Gastrocnemius medialis (tissue), 4 donors: ENCODE measurements around the gene RBFOX1.

Experiments
- CTCF ChIP-seq, 5 experiments: fragments of 450-650 bp in 3 of 5; fragments of 200-600 bp in 2 of 5; sonication (generic) in 2 of 5; IDR thresholded peaks in 4 of 5; conservative IDR thresholded peaks in 1 of 5; 1 replicate in 4 of 5; 2 replicates in 1 of 5; pipeline ENCODE4 v1.5.1; 2016 to 2019; ENCODE audit warnings: antibody characterized with exemption in 5 of 5, mild to moderate bottlenecking in 3 of 5, moderate library complexity in 3 of 5
- POLR2A ChIP-seq, 2 donors: fragments of 450-650 bp; IDR thresholded peaks; one replicate each; pipeline ENCODE4 v1.6.1; 2017; ENCODE audit warnings: antibody characterized with exemption in 2 of 2, mild to moderate bottlenecking in 2 of 2, moderate library complexity in 2 of 2

GRCh38 chr16:7318686-7319085 is 14.0 kb upstream of the RBFOX1 start:
- TF ChIP-seq CTCF (IDR thresholded peaks at IDR 0.05 in 4 of 5, conservative IDR thresholded peaks at IDR 0.05 in 1 of 5) (no peak), POLR2A (IDR thresholded peaks at IDR 0.05) (no peak)
